CD1c-positive myeloid dendritic cell (primary cell): ENCODE data around the gene CLPTM1.
"Not testable (repeated sequence)": the region's sequence is repeated elsewhere in the genome, so short reads cannot be mapped to it uniquely, and the experiment has no call there.

Experiments
- DNase-seq: peaks from one replicate; pipeline ENCODE4 v3.0.0-alpha.2; 2016; ENCODE audit errors: extremely low spot score

Gene CLPTM1

GRCh38 chr19:44943801-44944249 is 11.4 kb upstream of the CLPTM1 start:
- peak; percentile 98 for DNase-seq

DNA sequence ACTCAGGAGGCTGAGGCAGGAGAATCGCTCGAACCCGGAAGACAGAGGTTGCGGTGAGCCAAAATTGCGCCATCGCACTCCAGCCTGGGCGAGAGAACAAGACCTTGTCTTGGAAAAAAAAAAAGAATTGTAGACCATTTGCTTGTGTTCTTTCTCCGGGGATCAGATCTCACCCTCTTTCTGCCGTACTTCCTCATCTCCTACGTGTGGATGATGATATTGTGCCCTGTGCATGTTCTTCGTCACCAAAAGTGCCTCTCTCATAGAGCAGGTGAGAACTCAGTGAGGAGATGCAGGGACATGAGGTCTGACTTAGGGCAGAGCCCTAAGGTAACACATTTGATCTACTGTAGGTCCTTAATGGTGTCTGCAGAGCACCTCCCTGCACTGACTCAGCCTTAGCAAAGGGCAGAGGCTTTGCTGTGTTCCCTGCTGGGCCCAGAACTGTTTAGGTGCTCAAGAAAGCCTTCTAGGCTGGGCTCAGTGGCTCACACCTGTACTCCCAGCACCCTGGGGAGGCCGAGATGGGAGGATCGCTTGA is 8.1 kb upstream of the CLPTM1 start:
- DNase-seq, result peak; percentile 22

- DNase-seq, result no peak
Measured at GRCh38 chr19:44948237-44948636, 6.9 kb upstream of the CLPTM1 start.

- DNase-seq, result no peak
Measured at GRCh38 chr19:44948763-44949374, 6.3 kb upstream of the CLPTM1 start.

GRCh38 chr19:44949550-44949949 is 5.6 kb upstream of the CLPTM1 start:
- DNase-seq, result no peak

GRCh38 chr19:44951179-44952159 is 3.7 kb upstream of the CLPTM1 start:
- DNase-seq, result peak; percentile 88

DNA sequence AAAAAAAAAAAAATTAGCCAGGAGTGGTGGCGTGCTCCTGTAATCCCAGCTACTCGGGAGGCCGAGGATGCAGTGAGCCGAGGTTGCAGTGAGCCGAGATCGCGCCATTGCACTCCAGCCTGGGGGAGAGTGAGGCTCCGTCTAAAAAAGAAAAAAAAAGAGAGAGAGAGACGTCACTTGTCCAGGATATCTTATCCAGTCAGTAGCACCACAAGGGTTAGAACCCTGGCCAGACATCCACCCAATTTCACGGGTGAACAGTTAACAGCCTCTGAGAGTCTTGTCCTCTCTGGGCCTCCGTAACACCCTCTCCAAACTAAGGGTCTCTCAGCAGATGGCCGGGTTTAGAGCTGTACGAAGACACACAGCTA is 917 bp upstream of the CLPTM1 start:
- DNase-seq, result no peak

DNA sequence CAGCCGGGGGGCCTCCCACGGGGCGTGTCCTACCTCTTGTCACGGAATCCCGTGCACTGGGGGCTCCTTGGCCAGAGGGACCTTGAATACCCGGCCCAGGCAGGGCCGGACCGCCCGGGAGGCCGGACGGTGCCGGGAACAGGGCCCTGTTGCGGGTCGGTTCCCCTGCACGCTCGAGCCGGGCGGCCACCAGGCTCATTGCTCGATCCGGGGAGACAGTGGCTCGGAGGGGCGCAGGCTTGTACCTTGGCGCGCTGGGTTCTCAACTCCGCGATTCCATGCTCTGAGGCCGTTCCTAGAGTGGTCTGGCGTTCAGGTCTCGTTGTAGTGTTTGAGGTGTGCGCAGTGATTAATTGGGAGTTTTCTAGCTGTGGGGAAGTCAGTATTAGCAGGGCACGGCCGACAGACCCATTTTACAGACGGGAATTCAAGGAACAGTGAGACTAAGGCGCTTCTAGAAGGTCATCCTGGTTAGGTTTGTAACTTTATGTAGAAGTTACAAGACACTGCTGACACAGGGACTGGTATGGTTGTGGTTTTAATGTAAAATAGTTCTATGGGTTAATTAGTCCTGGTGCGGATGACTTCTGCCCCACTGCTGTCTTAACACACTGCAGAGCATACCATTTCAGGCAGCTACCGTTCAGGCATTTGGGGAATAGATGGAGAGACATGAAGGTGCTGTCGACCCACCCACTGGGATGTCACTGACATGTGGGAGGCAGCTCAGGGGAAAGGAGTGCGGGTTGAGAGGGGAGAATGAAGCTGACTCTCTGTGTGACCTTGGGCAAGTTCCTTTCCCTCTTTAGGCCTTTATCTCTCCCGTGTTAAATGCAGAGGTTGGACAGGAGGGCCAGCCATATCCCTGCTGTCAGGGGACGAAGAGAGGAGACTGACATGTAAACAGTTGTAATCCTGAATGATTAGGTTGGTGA is 592 bp downstream of the CLPTM1 start:
- no peak for DNase-seq

DNA sequence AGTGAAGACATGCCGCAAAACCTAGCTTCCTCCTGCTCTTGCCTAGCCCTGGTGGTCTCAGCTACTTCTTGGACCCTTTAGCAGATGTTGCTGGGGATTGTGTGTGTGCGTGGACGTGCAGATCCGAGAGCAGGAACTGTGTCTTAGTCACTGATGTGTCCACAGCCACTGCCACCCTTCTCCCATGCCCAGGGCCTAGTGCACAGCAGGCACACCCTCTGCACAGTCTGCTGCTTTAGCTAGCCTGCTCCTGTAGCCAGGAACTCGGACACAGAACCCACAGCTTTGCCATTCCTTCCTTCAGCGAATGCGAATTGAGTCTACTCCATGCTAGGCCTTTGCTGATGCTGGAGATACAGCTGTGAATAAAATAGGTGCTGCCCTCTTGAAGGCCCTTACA is 2.3 kb downstream of the CLPTM1 start:
- no peak for DNase-seq

- DNase-seq, result no peak
Measured at GRCh38 chr19:44958090-44958489, 2.9 kb downstream of the CLPTM1 start.

DNA sequence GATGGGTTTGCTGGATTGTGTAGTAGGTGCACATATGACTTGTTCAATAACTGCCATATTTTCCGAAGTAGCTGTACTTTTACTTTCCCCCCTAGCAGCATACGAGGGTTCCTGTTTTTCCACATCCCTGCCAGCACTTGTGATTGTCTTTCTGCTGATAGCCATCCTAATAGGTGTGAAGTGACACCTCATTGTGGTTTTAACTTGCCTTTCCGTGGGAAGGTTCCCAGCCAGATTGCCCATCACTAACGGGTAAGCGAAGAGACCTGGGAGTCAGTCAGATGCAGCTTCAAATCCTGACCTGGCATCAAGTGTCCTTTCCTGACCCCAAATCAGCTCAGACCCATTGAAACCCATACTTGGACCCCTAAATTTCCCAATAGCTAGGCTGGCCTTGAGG is 4.5 kb downstream of the CLPTM1 start:
- DNase-seq, result no peak

DNA sequence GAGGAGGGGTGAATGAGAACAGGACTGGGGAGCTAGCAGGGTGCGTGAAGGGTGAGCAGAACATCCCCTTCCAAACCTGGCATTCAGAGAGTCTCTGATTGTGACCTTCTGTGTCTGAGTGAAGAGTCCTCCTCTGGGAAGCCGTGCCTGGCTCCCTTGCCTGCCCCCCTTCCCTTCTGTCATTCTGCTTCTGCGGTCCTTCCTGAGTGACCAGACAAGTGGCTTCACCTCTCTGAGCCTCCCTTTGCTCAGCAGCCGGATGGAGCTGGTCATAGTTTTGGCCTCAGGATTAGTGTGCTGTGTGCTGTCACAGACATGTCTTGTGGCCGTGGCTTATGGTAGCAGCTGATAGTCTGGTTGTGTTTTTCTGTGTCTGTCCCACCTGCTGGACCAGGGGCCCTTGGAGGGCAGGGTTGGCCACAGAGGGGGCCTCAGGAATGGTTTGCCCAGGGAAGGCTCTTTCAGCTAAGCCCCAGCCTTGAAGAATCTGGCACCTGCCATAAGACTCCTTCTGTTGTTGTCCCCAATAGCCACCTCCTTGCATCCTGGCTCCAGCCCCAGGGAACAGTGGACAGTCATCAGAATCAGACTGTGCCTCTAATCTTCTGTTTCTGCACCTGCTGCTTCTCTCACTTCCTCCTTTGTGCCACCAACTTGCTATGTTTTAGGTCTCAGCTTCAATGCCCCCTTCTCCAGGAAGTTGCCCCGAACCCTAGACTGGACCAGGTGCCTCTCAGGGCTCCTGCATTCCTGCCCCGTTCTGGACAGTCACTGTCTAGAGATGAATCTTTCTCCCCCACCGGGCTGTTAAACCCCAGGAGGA is 5.9 kb downstream of the CLPTM1 start:
- no peak for DNase-seq

GRCh38 chr19:44961821-44962220 is 6.6 kb downstream of the CLPTM1 start:
- DNase-seq, result no peak

DNA sequence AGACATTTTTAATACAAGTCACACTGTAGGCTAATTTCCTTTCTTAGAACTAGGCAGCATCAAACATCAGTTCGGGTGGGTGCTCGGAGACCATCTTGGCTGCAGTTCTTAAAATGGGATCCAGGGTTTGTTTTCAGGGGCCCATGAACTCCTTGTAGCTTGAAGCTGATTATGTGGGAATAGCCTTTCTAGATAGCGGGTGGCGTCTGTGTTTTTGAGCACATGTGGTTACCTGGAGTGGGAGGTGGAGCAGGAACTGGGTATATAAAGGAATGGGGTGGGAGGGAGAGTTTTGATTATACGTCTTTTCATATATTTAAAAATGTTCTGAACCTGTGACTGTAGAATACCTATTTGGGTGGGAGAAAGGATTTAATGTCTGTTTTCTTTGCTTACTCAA is 12.9 kb downstream of the CLPTM1 start:
- no peak for DNase-seq

GRCh38 chr19:44968670-44969069 is 13.5 kb downstream of the CLPTM1 start:
- no peak for DNase-seq

DNA sequence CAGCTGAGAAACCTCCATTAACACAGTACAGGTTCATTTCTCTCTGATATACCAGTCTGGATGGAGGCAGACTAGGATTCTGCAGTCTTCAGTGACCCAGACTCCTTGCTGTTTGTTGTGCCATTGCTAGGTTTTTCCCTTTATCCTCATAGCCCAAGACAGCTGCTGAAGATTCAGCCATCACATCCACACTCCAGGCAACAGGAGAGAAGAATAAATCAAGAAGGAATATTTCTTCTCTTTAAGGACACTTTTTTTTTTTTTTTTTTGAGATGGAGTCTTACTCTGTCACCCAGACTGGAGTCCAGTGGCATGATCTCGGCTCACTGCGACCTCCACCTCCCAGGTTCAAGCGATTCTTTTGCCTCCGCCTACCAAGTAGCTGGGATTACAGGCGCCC is 14.3 kb downstream of the CLPTM1 start:
- DNase-seq, result no peak

GRCh38 chr19:44971451-44971850 is 16.3 kb downstream of the CLPTM1 start:
- DNase-seq, result not testable (repeated sequence)

DNA sequence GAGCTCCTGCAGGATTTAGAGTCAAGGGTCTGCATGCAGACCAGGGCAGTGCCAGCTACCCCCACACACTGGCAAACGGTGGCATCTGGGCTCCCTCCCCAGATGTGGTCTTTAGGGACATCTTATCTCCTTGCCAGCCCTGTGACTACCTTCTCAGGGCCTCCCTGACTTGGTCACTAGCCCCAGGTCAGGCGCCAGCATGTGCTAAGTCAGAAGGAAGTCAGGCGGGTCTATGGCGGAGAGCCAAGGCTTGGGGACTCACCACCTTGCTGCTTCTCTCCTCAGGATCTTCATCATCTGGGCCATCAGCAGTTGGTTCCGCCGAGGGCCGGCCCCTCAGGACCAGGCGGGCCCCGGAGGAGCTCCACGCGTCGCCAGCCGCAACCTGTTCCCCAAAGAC is 17.6 kb downstream of the CLPTM1 start:
- no peak for DNase-seq

DNA sequence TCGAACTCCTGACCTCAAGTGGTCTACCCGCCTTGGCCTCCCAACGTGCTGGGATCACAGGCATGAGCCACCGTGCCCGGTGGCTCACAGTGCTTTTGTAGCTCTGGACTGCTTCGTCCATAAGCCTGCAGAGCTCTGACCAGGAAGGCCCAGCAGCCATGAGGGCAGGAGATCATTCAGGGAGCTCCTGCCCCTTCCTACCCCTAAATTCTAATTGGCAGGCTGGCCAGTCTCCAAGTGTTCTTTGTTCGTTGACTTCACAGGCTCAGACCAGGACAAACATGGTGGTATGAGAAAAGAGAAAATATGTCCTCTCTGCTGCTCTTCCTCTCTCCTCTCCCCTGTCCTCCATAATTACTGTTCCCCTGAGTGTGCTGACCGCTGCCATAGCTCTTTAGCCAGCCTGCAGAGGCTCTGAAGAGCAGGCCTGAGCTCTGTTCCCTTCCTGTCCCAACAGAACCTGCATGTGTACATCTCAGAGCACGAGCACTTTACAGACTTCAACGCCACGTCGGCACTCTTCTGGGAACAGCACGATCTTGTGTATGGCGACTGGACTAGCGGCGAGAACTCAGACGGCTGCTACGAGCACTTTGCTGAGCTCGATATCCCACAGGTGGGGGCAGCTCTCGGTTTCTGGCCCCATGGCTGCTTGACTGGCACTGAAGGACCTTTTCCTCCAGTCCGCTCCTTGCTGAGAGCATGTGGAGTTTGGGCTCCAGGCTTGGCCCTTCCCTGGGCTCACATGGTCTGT is 19.0 kb downstream of the CLPTM1 start:
- no peak for DNase-seq

DNA sequence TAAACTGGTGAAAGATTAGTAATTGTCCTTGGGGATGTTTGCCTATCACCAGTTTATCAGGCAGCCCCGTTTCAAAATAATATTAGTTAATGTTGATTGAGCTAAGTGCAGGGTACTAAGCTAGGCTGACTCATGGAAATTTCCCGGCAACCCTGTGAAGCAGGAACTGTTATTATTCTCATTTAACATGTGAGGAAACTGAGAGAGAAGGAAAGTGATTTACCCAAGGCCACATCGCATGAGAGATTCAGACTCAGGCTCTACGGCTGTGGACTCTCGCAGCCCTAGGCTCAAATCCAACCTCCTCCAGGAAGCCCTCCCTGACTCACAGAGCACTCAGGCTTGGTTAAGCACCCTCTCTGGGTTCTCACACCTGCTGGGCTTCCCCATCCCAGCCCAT is 19.7 kb downstream of the CLPTM1 start:
- DNase-seq, result no peak
